LHCN-M2 (cell line): ENCODE measurements around the gene EGR4. TPM values are rescaled to one million over a fixed set of nuclear protein-coding genes. Genes with fewer than 3 reads are reported as not detected.

ENCODE experiments used
- DNase-seq: peaks from one replicate; pipeline ENCODE4 v3.0.0-alpha.2; 2012; ENCODE audit warnings: low read depth
- polyA plus RNA-seq: library from polyadenylated mRNA; unstranded; fragments of >200 nt; gene quantifications from one replicate; pipeline ENCODE4 v1.2.1, GENCODE V29; 2012; ENCODE audit warnings: missing spikeins
- total RNA-seq: library from RNA; depleted of rRNA; stranded (reverse); fragments of >200 nt; gene quantifications from 2 replicates; pipeline ENCODE4 v1.2.3, GENCODE V29; 2014; rRNA removed

The EGR4 gene
- not detected in 2 replicates for total RNA-seq
- polyA plus RNA-seq = not detected

DNA sequence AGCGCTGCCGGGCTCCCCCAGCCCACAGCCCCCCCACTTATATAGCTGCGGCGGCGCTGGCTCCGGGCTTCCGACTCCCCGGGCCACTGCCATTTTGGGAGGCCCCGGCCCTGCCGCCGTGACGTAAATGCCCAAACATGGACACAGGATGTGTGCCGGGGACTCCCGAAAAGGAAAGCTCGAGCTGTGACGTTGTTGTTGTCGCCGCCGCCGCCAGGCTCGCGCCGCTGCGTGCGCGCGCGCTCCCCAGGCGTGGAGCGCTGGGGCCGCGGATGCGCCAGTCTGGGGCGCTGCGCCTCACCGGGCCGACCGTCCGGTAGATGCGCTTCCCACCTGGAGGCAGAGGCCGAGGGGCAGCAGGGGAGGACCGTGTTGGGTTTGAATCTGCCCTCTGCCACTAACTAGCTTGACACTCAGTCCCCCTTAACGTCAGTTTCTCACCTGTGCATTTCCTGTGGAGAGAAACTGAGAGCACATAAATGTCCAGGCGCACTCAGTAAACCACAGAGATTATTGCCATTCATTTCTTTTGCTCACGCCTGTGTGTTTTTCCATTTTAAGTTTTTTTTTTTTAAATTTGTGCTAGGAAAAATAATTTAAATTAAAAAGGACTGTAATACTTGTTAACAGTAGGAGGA, at the start of gene EGR4:
TSS of gene EGR4 (minus strand) at position 15 of the 638 bp plus-strand sequence. CDS start 231 bp downstream, outside the sequence.
- peak; percentile 56 for DNase-seq

DNA sequence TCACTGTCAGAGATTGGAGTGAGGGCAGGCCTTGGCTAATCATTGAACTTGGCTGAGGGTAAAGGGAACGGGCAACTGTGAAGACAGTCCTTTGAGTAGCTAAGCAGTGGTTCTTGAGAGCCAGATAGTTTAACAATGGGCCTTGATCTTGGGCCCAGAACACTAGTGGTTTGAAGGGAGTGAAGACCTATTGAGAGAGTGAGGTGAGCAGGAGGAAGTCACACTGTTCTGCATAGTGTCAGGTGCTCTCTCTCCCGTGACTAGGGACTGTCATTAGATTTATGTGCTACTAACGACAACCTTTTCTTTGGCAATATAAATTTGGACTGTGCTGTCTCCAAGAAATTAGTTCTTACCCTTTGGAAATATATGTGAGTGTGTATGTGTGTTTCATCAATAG, 47.7 kb upstream of the EGR4 start:
- no peak for DNase-seq

DNA sequence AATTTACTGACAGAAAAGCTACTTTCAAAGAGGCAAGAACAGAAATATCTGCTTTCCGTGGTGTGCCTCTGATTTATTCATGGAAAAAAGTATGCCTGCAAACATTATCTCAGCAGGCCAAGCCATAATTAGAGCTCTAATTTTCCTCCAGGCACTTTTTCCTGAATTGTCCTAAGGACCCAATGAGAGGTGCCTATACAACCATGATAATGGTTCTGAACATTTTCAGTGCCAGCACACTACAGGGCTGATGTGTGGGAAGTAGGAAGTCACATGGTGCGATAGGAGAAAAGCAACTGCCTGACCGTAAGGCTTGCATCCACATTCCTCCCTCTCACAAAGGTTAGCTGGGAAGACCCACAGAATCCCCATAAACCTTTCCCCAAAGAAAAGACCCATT, 45.9 kb upstream of the EGR4 start:
- no peak for DNase-seq

DNA sequence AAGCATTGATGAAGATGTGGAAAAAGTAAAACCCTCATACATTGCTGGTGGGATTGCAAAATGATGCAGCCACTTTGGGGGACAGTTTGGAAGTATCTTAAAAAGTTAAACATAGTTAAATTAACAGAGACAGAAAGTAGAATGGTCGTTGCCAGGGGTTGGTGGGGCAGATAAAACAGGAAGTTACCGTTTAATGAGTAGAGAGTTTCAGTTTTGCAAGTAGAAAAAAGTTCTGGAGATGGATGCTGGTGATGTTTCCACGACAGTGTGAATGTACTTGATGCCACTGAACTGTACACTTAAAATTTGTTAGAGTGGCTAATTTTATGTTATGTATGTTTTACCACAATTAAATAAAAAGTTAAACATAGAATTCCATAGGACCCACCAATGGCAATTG, 44.5 kb upstream of the EGR4 start:
- DNase-seq = no peak

DNA sequence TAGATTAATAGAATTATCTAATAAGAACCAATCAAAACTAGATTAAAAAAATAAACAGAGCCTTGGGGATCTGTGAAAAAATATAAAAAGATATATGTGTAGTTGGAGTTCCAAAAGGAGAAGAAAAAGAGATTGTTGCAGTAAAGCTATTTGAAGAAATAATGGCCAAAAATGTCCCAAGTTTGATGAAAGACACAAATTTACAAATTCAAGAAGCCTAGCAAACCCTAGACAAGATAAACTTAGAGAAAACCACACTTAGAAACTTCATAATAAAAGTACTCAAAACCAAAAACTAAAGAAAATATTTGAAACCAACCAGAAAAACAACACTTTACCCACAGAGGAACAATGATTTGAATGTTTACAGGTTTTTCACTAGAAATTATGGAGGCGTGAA, 41.3 kb upstream of the EGR4 start:
- DNase-seq = no peak

DNA sequence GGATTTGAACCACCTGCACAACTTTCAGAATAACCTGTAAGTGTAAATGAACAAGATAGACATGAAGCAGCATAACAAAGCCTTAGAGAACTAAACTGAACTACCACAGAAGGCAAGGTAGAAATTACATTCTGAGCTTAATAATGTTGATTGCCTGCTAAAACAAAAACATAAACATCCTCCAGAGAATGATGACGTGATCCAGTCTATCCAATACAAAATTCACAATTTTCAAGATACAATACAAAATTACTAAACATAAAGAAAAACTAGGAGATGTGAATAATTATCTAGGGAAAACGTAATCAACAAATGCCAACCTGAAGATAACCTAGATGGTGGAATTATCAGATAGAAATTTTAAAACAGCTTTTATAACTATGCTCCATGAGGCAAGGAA, 40.7 kb upstream of the EGR4 start:
- DNase-seq = no peak

DNA sequence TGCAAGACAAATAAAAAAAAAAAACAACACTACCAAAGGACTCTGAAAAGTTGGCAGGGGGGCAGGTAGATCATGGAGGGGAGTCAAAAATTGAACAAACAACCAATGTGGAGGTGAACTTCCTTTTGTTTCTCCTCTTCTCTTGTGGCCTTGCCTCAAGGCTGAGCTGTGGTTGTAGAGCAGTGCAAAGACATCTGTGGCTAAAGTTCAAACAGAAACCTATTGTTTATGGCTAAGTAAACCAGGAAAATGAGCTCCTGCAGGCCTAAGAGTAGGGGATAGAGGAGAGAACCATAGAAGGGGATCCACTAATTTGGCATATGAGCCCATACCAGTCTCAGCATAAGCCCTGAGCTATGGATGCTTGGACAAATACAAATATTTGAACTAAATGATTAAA, 40.2 kb upstream of the EGR4 start:
- no peak for DNase-seq

DNA sequence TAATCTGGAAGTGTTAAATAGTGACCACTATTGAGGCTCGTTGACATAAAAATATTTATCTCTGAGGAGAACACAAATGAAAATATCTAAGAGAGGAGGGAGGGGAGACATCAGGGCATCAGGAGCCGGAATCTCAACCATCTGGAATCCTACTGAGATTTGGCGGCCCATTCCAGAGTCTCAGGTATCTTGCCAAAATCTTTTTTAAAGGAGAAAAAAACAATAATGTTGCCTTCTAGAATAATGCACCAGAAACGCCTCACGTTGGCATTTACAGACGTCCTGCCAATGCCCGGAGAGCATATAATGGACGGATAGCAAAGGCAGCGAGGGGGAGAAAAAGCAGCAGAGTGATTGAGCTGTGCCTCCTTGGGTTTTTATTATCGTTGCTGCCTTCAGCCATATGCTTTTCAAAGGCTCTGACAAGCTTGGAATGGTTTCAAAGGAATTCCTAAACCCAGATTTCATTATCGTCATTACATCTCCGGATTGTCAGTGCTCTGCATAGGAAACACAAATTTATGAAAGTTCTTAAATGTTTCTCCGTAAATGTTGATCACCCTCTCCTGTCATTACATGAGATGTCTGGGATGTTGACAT, 30.9 kb upstream of the EGR4 start:
- no peak for DNase-seq

DNA sequence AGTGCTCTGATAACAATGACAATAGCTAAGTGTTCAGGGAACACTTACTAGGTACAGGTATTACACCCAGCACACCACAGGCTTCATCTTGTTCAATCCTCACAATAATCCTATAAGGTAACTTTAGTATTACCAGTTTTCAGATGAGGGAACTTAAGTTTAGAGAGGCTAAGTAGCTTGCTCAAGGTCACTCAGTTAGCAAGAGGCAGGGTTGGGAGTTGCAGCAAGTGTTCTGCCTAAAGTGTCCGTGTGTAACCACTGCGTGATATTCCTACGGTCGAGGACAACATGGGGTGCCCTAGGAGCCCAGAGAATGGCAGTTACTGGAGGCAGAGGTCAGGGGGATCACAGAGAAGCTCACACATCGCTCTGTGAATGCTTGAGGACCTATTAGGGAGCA, 30.2 kb upstream of the EGR4 start:
- no peak for DNase-seq

DNA sequence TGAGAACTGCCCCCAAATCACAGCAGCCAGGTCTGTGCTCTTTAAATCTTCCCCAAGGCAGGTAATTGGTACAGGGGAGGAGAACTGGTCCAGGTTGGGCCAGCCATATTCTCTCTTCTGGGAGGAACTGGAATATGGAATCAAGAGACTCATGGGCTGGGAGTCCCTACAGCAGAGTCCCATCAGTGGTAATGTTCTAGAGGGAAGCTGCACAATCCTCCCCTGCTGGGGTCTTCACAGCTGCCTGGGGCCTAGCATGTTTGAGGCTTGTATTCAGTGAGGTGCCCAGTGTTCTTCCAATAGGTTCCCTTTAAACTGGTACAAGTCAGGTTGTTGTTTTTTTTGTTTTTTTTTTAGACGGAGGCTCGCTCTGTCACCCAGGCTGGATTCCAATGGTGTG, 21.1 kb upstream of the EGR4 start:
- no peak for DNase-seq

DNA sequence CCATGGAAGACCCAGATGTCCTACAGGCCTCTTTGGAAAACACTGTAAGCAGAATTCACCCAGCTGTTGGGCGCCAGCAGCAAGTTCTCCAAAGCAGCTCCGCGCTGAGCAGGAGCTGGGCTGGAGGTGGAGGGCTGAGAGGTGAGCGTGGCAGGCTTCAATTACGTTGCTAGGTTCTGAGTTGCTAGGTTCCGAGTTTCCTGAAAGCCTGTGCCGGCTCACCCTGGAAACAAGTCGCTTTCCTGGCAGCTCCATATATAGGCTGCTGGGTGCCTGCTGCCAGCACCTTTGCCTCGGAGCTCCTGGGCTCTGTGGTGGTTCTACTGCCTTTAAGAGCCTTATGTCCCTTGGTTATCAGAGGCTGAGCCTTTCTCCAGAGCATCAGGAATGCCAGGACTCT, 14.4 kb upstream of the EGR4 start:
- no peak for DNase-seq

DNA sequence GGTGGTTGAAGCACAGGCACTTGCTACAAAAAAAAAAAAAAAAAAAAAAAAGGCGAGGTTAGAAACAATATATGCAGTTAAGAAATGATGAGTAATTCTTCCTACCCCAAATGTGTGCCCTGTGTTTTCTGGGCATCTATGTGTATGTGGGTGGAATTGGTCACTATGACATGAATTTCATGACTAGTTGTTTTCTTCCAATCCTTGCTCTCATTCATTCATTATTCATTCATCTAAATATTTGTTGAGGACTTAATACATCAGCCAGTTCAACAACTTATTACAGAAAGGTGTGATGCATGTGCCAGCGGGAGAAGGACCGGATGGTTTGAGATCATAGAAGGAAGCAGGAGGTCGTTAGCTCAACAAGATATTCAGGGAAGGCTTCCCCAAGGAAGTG, 8.3 kb upstream of the EGR4 start:
- DNase-seq = no peak

DNA sequence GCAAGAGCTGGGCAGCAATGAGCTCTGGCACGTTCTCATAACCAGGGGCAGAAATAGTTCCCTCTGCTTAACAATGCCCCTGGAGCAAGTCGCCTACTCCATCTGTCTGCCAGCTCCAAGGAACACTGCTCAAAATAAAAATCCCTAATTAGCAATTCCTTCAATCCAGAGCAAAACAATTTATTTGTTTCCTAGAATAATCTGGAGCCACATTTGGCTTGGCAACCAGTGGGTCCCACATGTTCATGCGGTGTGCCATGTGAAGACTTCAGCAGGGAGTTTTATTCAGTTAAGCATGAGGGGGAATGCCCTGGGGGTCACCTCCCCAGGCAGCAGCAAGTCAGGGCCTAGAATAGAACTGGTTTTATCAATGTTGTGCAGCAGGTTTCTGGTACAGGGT, 7.6 kb upstream of the EGR4 start:
- DNase-seq = no peak

DNA sequence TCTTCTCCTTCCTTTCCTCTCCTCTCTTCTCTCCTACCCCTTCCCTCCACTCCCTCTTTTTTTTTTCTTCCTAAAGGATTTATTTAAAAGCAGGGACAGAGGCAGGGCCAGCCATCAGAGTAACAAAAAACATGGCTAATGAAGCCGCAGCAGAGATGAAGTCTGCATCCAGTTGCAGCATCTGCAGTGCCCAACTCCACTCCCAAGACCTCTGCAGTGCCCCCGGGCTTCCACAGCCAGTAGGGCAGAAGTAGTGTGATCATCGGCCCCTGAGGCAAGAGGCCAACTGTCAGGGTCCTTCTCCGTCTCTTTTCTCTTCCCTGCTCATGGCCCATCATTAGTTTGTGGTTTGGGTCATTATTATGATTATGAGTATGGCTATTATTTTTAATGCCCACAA, 4.2 kb upstream of the EGR4 start:
- no peak for DNase-seq

DNA sequence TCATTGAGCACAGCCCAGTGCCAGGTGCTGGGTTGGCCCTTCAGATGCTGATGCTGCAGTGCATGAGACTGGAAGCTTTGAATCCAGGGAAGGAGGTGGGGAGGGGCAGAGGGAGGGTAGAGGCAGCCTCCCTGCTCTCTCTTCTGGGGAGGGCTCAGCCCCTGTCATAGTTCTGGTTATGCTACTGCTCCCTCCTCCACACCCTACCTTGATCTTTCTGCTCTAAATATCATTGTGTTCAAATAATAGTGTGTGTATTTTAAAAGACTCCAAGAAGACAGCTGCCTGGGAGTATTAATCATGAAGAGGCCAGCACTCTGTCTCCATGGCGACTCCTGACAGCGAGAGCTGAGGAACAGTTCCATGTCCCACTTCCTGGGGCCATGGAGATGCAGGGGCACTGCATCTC, 3.8 kb upstream of the EGR4 start:
- DNase-seq = peak; percentile 77

DNA sequence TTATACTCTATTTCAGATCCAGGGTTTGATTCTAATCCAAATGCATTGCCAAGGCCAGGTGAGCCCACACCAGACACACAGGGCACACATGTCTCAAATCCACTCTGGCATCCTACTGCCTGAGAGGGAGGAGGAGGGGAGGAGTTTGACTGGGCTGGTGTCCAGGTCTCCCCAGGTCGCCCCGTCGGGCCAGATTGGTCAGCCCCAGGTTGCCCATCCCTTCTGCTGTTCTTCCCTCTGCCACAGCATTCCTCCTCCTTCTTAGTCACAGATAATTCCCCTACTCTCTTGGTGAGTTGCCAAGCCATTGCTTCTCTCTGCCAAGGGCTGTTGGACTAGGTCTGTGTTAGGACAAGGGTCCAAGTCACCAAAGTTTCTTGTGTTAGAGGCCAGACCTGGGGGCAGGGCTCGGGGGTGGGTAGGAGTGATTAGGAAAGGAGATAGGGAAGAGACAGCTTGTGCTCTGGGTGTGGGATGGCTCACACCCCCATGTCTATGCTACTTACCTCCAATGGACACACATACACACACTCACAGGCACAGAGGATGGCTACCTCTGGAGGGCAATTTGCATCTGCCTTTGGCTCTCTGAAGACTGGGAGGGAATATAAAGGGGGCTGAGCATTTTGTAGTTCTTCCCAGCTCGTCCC, 2.5 kb upstream of the EGR4 start:
- DNase-seq = no peak

DNA sequence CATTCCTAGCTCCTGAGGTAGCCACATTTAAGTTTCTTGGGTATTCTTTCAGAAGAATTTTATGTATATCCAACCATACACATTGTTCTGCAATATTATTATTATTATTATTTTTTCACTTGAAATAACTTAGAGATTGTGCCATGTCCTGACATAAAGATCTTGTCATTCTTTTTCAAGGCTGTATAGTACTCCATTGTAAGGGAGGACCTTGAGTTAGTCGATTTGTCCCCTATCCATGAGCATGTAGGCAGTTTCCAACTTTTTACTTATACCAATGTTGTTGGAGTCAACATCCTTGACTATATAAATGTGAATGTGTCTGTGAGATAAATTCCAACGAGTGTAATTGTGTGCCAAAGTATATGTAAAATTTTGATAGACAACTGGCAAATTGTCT, 891 bp upstream of the EGR4 start:
- DNase-seq = no peak

DNA sequence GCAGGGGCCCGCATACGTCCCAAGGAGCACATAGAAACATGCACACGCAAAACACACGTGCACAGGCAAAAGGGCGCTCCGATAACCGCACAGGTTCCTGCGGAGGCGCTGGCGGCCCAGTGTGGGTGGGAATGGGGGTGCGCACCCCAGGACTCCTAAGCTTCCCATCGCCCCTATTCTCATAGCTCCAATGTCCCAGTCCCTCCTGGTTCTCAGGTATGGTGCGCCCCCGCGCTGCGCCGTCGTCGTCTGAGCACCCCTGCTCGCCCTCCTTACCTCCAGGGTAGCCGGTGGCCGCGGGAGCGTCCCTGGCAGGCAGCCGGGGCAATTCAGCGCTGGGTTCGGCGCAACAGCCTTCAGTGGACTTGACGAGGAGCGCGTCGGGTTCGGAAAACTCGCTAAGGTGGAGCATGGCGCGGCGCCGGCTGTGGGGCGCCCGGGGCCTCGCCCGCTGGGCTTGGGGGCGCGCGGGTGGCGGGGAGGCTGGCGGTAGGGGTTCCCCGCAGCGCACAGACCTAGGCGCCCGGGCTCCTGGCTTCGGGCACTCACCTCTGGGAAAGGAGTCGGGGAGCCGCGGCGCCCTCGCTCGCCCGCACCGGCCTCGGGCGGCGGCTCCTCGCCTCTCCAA, 328 bp downstream of the EGR4 start:
- DNase-seq = no peak

DNA sequence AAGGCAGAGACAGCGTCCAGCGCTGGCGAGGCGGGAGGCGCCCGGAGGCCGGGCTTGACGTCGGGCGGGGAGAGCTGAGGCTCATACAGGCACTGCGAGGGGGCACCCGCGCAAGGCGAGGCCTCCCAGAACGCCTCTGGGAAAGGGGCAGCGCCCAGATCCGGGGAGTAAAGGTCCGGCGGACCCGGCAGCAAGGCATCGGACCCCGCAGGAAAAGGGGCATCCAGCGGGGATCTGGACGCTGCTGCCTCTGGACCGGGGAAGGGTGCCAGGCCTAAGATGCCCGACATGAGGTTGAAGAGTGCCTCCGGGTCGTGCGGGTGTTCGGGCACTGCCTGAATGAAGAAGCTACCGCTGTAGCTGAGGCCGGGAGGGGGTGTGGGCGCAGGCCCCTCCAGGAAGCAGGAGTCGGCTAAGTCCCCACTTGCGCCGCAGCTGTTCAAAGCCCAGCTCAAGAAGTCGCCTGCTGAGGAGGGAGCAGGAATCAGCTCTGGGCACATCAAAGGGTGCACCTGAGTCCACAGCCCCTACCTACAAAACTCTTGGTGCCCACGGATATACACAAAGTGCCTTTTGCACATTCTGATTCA, 937 bp downstream of the EGR4 start:
- no peak for DNase-seq

DNA sequence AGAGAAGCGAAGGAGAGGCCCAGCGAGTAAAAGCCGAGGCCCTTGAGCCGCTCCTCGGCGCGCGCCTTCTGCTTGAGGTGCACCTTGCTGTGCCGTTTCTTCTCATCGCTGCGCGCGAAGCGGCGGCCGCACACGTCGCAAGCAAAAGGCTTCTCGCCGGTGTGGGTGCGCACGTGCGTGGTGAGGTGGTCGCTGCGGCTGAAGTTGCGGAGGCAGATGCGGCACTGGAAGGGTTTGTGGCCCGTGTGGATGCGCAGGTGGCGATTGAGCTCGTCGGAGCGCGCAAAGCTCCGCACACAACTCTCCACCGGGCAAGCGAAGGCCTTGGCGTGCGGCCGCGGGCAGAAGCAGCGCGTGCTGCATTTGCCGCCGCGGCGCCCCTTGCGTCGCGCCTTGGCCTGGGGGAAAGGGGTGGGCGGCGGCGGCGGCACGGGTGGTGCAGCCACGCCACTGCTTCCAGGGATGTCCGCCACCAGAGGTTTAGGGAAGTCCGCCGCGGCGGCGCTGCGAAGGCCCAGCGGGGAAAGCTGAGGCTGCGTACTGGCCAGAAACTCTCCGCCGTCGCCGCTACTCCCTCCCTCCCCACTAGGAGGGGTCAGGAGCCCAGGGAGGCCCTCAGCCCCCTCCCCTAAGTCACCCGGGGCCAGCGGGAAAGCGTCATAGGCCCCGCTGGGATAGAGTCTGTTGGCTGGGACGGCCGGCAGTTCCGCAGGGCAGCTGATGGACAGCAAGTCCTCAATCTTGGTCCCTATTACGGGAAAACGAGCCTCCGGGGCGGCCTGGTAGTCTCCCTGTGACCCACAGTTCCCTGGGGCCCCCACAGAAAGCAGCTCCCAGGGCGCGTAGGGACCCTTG, 1.7 kb downstream of the EGR4 start:
- DNase-seq = no peak

DNA sequence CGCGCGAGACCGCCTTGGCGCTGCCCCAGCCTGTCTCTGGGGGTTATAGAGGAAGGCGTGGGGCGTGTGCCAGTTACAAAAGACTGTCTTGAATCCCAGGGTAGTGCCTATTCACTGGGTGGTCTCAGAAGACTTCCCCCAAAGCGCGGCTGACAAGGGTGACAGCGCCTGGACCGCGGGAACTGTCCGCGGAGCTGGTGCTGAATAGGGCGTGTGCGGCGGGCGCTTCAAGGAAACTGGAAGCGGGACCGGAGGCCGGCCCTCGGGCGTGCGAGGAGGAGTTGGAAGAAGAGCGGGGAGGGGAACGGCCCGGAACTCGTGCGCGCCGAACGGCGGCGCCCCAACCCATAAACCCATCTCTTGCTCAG, 2.3 kb downstream of the EGR4 start:
- DNase-seq = peak; percentile 36
